HepG2 (cell line): ENCODE measurements around the gene NKD1. TPM values are rescaled to one million over a fixed set of nuclear protein-coding genes. Genes with fewer than 3 reads are reported as not detected.
A peak's percentile ranks its signal among the peaks of the same experiment; 100 is the strongest.

Source experiments
- E2F1 ChIP-seq: sonication (generic); formaldehyde crosslinking; IDR thresholded peaks from 2 replicates; pipeline ENCODE4 v1.5.0; 2020; ENCODE audit warnings: missing genetic modification reagents
- ETV5 ChIP-seq: IDR thresholded peaks from 2 replicates; pipeline ENCODE4 v1.6.1; 2018; ENCODE audit warnings: missing biosample characterization, missing genetic modification reagents, inconsistent platforms, borderline replicate concordance
- GABPB1 ChIP-seq: IDR thresholded peaks from 2 replicates; pipeline ENCODE4 v1.6.1; 2016; ENCODE audit warnings: mild to moderate bottlenecking, missing genetic modification reagents, moderate library complexity, missing compliant biosample characterization
- GMEB1 ChIP-seq: sonication (generic); formaldehyde crosslinking; IDR thresholded peaks from 2 replicates; pipeline ENCODE4 v1.5.1; 2020; ENCODE audit warnings: missing genetic modification reagents, mild to moderate bottlenecking, borderline replicate concordance
- GMEB2 ChIP-seq: IDR thresholded peaks from 2 replicates; pipeline ENCODE4 v1.6.1; 2016; ENCODE audit warnings: missing biosample characterization, missing genetic modification reagents, low read depth
- GZF1 ChIP-seq: sonication (generic); formaldehyde crosslinking; IDR thresholded peaks from 2 replicates; pipeline ENCODE4 v1.5.1; 2020; ENCODE audit warnings: mild to moderate bottlenecking, missing genetic modification reagents
- HES4 ChIP-seq: sonication (generic); formaldehyde crosslinking; IDR thresholded peaks from 2 replicates; pipeline ENCODE4 v1.9.0; 2021; ENCODE audit warnings: mild to moderate bottlenecking, missing genetic modification reagents, borderline replicate concordance
- JUND ChIP-seq: sonication (generic); formaldehyde crosslinking; IDR thresholded peaks from 2 replicates; pipeline ENCODE4 v1.8.0; 2022; ENCODE audit warnings: mild to moderate bottlenecking, missing genetic modification reagents
- MAZ ChIP-seq, 2 experiments: sonication (generic) in 1 of 2; formaldehyde crosslinking in 1 of 2; IDR thresholded peaks; 2 replicates each; pipeline versions ENCODE4 v1.5.0 to v1.6.1; 2012 to 2020; ENCODE audit warnings: low read depth in 2 of 2, mild to moderate bottlenecking in 2 of 2, borderline replicate concordance in 1 of 2, improper control_type of control experiment in 1 of 2, low read length in 1 of 2, missing genetic modification reagents in 1 of 2, moderate library complexity in 1 of 2
- MEF2D ChIP-seq: sonication (generic); formaldehyde crosslinking; IDR thresholded peaks from 2 replicates; pipeline ENCODE4 v1.5.1; 2020; ENCODE audit warnings: mild to moderate bottlenecking, missing genetic modification reagents
- MIXL1 ChIP-seq: IDR thresholded peaks from 2 replicates; pipeline ENCODE4 v1.6.1; 2016
- NCOA5 ChIP-seq: sonication (generic); formaldehyde crosslinking; IDR thresholded peaks from 2 replicates; pipeline ENCODE4 v1.4.0; 2020; ENCODE audit warnings: missing genetic modification reagents
- SIN3A ChIP-seq: IDR thresholded peaks from 2 replicates; pipeline ENCODE4 v1.6.1; 2011; ENCODE audit warnings: low read depth, mild to moderate bottlenecking, control low read depth, low read length, borderline replicate concordance
- TAF1 ChIP-seq: sonication (generic); formaldehyde crosslinking; IDR thresholded peaks from 2 replicates; pipeline ENCODE4 v1.4.0; 2020; ENCODE audit warnings: missing genetic modification reagents
- TAF15 ChIP-seq: fragments of 200-400 bp; formaldehyde crosslinking; IDR thresholded peaks from one replicate; pipeline ENCODE4 v1.6.1; 2018; ENCODE audit warnings: mild to moderate bottlenecking, low read depth, low read length; ENCODE audit not compliant: poor library complexity, severe bottlenecking
- TRAFD1 ChIP-seq: sonication (generic); formaldehyde crosslinking; IDR thresholded peaks from 2 replicates; pipeline ENCODE4 v1.5.1; 2020; ENCODE audit warnings: missing genetic modification reagents, mild to moderate bottlenecking, borderline replicate concordance
- USF2 ChIP-seq, 2 experiments: sonication (generic) in 1 of 2; formaldehyde crosslinking in 1 of 2; IDR thresholded peaks; 2 replicates each; pipeline versions ENCODE4 v1.5.1 to v1.6.1; 2011 to 2020; ENCODE audit warnings: borderline replicate concordance in 1 of 2, low read depth in 1 of 2, low read length in 1 of 2, mild to moderate bottlenecking in 1 of 2, missing genetic modification reagents in 1 of 2, moderate library complexity in 1 of 2
- ZNF205 ChIP-seq: IDR thresholded peaks from 2 replicates; pipeline ENCODE4 v1.6.1; 2018; ENCODE audit warnings: missing biosample characterization, missing genetic modification reagents
- ZNF225 ChIP-seq: sonication (generic); formaldehyde crosslinking; IDR thresholded peaks from 2 replicates; pipeline ENCODE4 v1.4.0; 2020; ENCODE audit warnings: mild to moderate bottlenecking, missing genetic modification reagents
- ZNF713 ChIP-seq: sonication (generic); formaldehyde crosslinking; IDR thresholded peaks from 2 replicates; pipeline ENCODE4 v1.4.0; 2020; ENCODE audit warnings: mild to moderate bottlenecking, missing genetic modification reagents
- polyA plus RNA-seq, 8 experiments: library from polyadenylated mRNA; depleted of rRNA in 3 of 8; stranded (reverse) in 7 of 8; unstranded in 1 of 8; fragments of >200 nt; fragmentation: Illumina TruSeq in 4 of 8; extraction: Trizol in 4 of 8; gene quantifications; 2 replicates each; pipeline versions ENCODE4 v1.2.1 to v1.2.3, GENCODE V29; 2011 to 2016; ENCODE audit warnings: low read depth in 4 of 8, missing spikeins in 1 of 8, mixed read lengths in 1 of 8; ENCODE audit not compliant: insufficient read depth in 1 of 8
- total RNA-seq, 5 experiments: library from RNA; depleted of rRNA; stranded (reverse); fragments of >200 nt; fragmentation: Illumina TruSeq; extraction: Trizol; gene quantifications; 2 replicates each; pipeline ENCODE4 v1.2.3, GENCODE V29; 2016; ENCODE audit warnings: low read depth in 1 of 5

The NKD1 gene
- total and polyA plus RNA-seq, 2 of the 13 experiments (the other 11 are each of a cell fraction or from before 2014, with no cell fraction given), result 70.4 to 121 TPM

GRCh38 chr16:50696575-50697420 is 148.6 kb downstream of the NKD1 start (continued):
- no peak for TF ChIP-seq HES4 (CRISPR knock-in tag)
- TF ChIP-seq NCOA5 (CRISPR knock-in tag), result no peak
- no peak for TF ChIP-seq MEF2D (CRISPR knock-in tag)
- no peak for TF ChIP-seq GZF1 (CRISPR knock-in tag)
- TF ChIP-seq ETV5 (CRISPR knock-in tag), result no peak
- TF ChIP-seq TAF15, result no peak
- TF ChIP-seq JUND (CRISPR knock-in tag), result no peak
- TF ChIP-seq ZNF225 (CRISPR knock-in tag), result 0 out of 2 replicates have a peak, but pooled peaks have one; percentile 67
- TF ChIP-seq SIN3A, result no peak
- TF ChIP-seq MIXL1 (CRISPR knock-in tag), result no peak
- TF ChIP-seq ZNF205, result no peak
- no peak for TF ChIP-seq E2F1
- TF ChIP-seq ZNF713 (CRISPR knock-in tag), result no peak
- TF ChIP-seq TRAFD1, result no peak
- TF ChIP-seq GMEB1, result no peak
- TF ChIP-seq USF2 (IDR thresholded peaks at IDR 0.05; ENCODE audit: low read depth, low read length), result peak; percentile 81
- peak; percentile 81; the same call in 1 of the 2 replicates for TF ChIP-seq USF2 (CRISPR knock-in tag; IDR thresholded peaks at IDR 0.05; ENCODE audit: borderline replicate concordance)
- no peak for TF ChIP-seq MAZ (IDR thresholded peaks at IDR 0.05; ENCODE audit: borderline replicate concordance, low read depth, low read length)
- TF ChIP-seq MAZ (CRISPR knock-in tag; IDR thresholded peaks at IDR 0.05; ENCODE audit: low read depth), result no peak
- no peak for TF ChIP-seq GMEB2 (CRISPR knock-in tag)
- no peak for TF ChIP-seq TAF1 (CRISPR knock-in tag)
- TF ChIP-seq GABPB1 (CRISPR knock-in tag), result peak; percentile 41
